ENCODE measurements around the gene ZNRF3.

ZNRF3 gene

GRCh38 chr22:28962042-28962554, 78.7 kb downstream of the ZNRF3 start:
- no peaks in the 10 kb centered on the region for H3K9me3 ChIP-seq (ENCODE audit: insufficient read depth, low read length)
- H3K27me3 ChIP-seq (ENCODE audit: low read length) = no peaks in the 10 kb centered on the region

GRCh38 chr22:28963362-28963761, 80.0 kb downstream of the ZNRF3 start:
- H3K27ac ChIP-seq (ENCODE audit: low read depth, low read length) = no peak overlapping the region
- no peaks in the 10 kb centered on the region for H3K27me3 ChIP-seq (ENCODE audit: low read length)
- no peaks in the 10 kb centered on the region for H3K36me3 ChIP-seq (ENCODE audit: low read length)
- no peaks in the 10 kb centered on the region for H3K79me2 ChIP-seq (ENCODE audit: insufficient read depth, low read length)
- H3F3A ChIP-seq (ENCODE audit: insufficient read depth) = no peaks in the 10 kb centered on the region
- no peak overlapping the region for H2AFZ ChIP-seq (ENCODE audit: low read depth, low read length, severe bottlenecking)
- no peak overlapping the region for H3K4me2 ChIP-seq (ENCODE audit: low read depth, low read length, poor library complexity, severe bottlenecking)
- no peak overlapping the region for H3K9ac ChIP-seq (ENCODE audit: low read length)
- no peaks in the 10 kb centered on the region for H3K9me3 ChIP-seq (ENCODE audit: insufficient read depth, low read length)
- no peaks in the 10 kb centered on the region for H3K9me2 ChIP-seq (replicated peaks; ENCODE audit: insufficient read depth, low read length)
- no peak for TF ChIP-seq EZH2phosphoT487 (conservative IDR thresholded peaks at IDR 0.05; ENCODE audit: low read length)
- TF ChIP-seq, protein P1, sequence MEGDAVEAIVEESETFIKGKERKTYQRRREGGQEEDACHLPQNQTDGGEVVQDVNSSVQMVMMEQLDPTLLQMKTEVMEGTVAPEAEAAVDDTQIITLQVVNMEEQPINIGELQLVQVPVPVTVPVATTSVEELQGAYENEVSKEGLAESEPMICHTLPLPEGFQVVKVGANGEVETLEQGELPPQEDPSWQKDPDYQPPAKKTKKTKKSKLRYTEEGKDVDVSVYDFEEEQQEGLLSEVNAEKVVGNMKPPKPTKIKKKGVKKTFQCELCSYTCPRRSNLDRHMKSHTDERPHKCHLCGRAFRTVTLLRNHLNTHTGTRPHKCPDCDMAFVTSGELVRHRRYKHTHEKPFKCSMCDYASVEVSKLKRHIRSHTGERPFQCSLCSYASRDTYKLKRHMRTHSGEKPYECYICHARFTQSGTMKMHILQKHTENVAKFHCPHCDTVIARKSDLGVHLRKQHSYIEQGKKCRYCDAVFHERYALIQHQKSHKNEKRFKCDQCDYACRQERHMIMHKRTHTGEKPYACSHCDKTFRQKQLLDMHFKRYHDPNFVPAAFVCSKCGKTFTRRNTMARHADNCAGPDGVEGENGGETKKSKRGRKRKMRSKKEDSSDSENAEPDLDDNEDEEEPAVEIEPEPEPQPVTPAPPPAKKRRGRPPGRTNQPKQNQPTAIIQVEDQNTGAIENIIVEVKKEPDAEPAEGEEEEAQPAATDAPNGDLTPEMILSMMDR (IDR thresholded peaks at IDR 0.05; ENCODE audit: insufficient read depth, low read length, poor library complexity, severe bottlenecking) = no peak
- H4K20me1 ChIP-seq (ENCODE audit: low read depth, low read length) = no peaks in the 10 kb centered on the region
- H3K4me3 ChIP-seq (ENCODE audit: insufficient read depth, low read length, poor library complexity, severe bottlenecking) = no peak overlapping the region

More at GRCh38 chr22:28962042-28962554, 78.7 kb downstream of the ZNRF3 start:
- Histone ChIP-seq H3K4me3 (ENCODE audit: insufficient read depth, low read length, poor library complexity, severe bottlenecking) (no peak overlapping the region), H3K79me2 (ENCODE audit: insufficient read depth, low read length) (no peaks in the 10 kb centered on the region), H4K20me1 (ENCODE audit: low read depth, low read length) (no peaks in the 10 kb centered on the region), H3K27ac (ENCODE audit: low read depth, low read length) (no peak overlapping the region), H3K9me2 (replicated peaks; ENCODE audit: insufficient read depth, low read length) (no peaks in the 10 kb centered on the region), H3F3A (ENCODE audit: insufficient read depth) (no peaks in the 10 kb centered on the region), H3K9ac (ENCODE audit: low read length) (no peak overlapping the region), H3K4me2 (ENCODE audit: low read depth, low read length, poor library complexity, severe bottlenecking) (no peak overlapping the region), H3K36me3 (ENCODE audit: low read length) (no peaks in the 10 kb centered on the region), H2AFZ (ENCODE audit: low read depth, low read length, severe bottlenecking) (no peak overlapping the region)
- TF ChIP-seq, protein P1 (IDR thresholded peaks at IDR 0.05; ENCODE audit: insufficient read depth, low read length, poor library complexity, severe bottlenecking) = no peak
- TF ChIP-seq EZH2phosphoT487 (conservative IDR thresholded peaks at IDR 0.05; ENCODE audit: low read length) = no peak

GRCh38 chr22:28967163-28967665, 83.8 kb downstream of the ZNRF3 start:
- H3K79me2 ChIP-seq (ENCODE audit: insufficient read depth, low read length) = no peaks in the 10 kb centered on the region
- H3K27ac ChIP-seq (ENCODE audit: low read depth, low read length) = no peak overlapping the region
- no peak overlapping the region for H2AFZ ChIP-seq (ENCODE audit: low read depth, low read length, severe bottlenecking)
- H3K9ac ChIP-seq (ENCODE audit: low read length) = no peak overlapping the region
- TF ChIP-seq, protein P1 (IDR thresholded peaks at IDR 0.05; ENCODE audit: insufficient read depth, low read length, poor library complexity, severe bottlenecking) = no peak
- no peak for TF ChIP-seq EZH2phosphoT487 (conservative IDR thresholded peaks at IDR 0.05; ENCODE audit: low read length)
- H3K36me3 ChIP-seq (ENCODE audit: low read length) = no peaks in the 10 kb centered on the region
- no peaks in the 10 kb centered on the region for H3K9me2 ChIP-seq (replicated peaks; ENCODE audit: insufficient read depth, low read length)
- H3K4me2 ChIP-seq (ENCODE audit: low read depth, low read length, poor library complexity, severe bottlenecking) = no peak overlapping the region
- H3K4me3 ChIP-seq (ENCODE audit: insufficient read depth, low read length, poor library complexity, severe bottlenecking) = no peak overlapping the region
- no peaks in the 10 kb centered on the region for H3F3A ChIP-seq (ENCODE audit: insufficient read depth)
- H3K9me3 ChIP-seq (ENCODE audit: insufficient read depth, low read length) = no peaks in the 10 kb centered on the region
- H3K27me3 ChIP-seq (ENCODE audit: low read length) = no peaks in the 10 kb centered on the region
- no peaks in the 10 kb centered on the region for H4K20me1 ChIP-seq (ENCODE audit: low read depth, low read length)

Measured in SU-DHL-6 (cell line).